Small intestine (tissue), 7 donors: ENCODE results near the gene RANGRF. TPM values are rescaled to one million over a fixed set of nuclear protein-coding genes. Genes with fewer than 3 reads are reported as not detected.

Source experiments
- DNase-seq, 2 donors: peaks; one replicate each; pipeline versions ENCODE4 v3.0.0 to v3.0.0-alpha.2; 2013
- FAIRE-seq: peaks from 2 replicates; lab custom pipeline; 2012; peaks lifted over from hg19 to GRCh38; lab: Jason Lieb, UNC
- H3K27ac ChIP-seq, 3 donors: one replicate each; pipeline ENCODE4 v1.5.1; 2013; ENCODE audit warnings: low read length in 2 of 3, mild to moderate bottlenecking in 2 of 3, control low read depth in 1 of 3, inconsistent platforms in 1 of 3, low read depth in 1 of 3, moderate library complexity in 1 of 3
- H3K27me3 ChIP-seq, 3 donors: one replicate each; pipeline ENCODE4 v1.6.1; 2013; ENCODE audit warnings: low read length in 3 of 3, inconsistent platforms in 1 of 3; ENCODE audit not compliant: control insufficient read depth in 3 of 3, insufficient read depth in 3 of 3
- H3K36me3 ChIP-seq, 3 donors: one replicate each; pipeline ENCODE4 v1.6.1; 2013; ENCODE audit warnings: low read length in 3 of 3, inconsistent platforms in 1 of 3, low read depth in 1 of 3, mild to moderate bottlenecking in 1 of 3, moderate library complexity in 1 of 3; ENCODE audit not compliant: control insufficient read depth in 3 of 3, insufficient read depth in 2 of 3
- H3K4me1 ChIP-seq, 3 donors: one replicate each; pipeline ENCODE4 v1.6.1; 2013; ENCODE audit warnings: low read length in 2 of 3, inconsistent platforms in 1 of 3, low read depth in 1 of 3, mild to moderate bottlenecking in 1 of 3, moderate library complexity in 1 of 3; ENCODE audit not compliant: control insufficient read depth in 3 of 3, insufficient read depth in 2 of 3
- H3K4me3 ChIP-seq, 3 donors: one replicate each; pipeline ENCODE4 v1.5.1; 2013; ENCODE audit warnings: low read length in 3 of 3, control low read depth in 1 of 3, inconsistent platforms in 1 of 3, low read depth in 1 of 3, mild to moderate bottlenecking in 1 of 3, moderate library complexity in 1 of 3
- H3K9me3 ChIP-seq, 2 donors: one replicate each; pipeline ENCODE4 v1.6.1; 2013; ENCODE audit warnings: low read depth in 1 of 2, low read length in 1 of 2; ENCODE audit not compliant: control insufficient read depth in 2 of 2, insufficient read depth in 1 of 2
- WGBS, 3 donors: extraction: QIAGEN DNeasy Blood & Tissue Kit; methylation state at CpG; one replicate each; pipeline ENCODE4 v1.1.7; 2013; 5-methylcytosine and 5-hydroxymethylcytosine counted together
- polyA plus RNA-seq, 4 donors: library from polyadenylated mRNA; stranded (reverse) in 3 of 4; unstranded in 1 of 4; fragments of 200-250 nt in 3 of 4; fragments of 120-200 nt in 1 of 4; gene quantifications; one replicate each; pipeline versions ENCODE4 v1.2.1 to v1.2.3, GENCODE V29; 2013
- donor health status: healthy with polysubstance abuse.
- donor health status: control.
- donor health status: control.
- donor health status: Bipolar disorder and iron deficiency.
- donor health status: healthy.

RANGRF gene
- polyA plus RNA-seq, 4 donors: 15.0 to 40.4 (median 24.2) TPM

- no peak overlapping the region for H3K4me3 ChIP-seq
- H3K27ac ChIP-seq: no peak overlapping the region
- H3K4me1 ChIP-seq: peaks cover 0 to 17% (median 0%) of the 10 kb centered on the region in 3 donors
- FAIRE-seq: no peak
- 75 to 88% (median 78%) methylated on average over 7 of the region's 7 CpGs for WGBS, 3 donors
- H3K27me3 ChIP-seq: no peaks in the 10 kb centered on the region
- no peaks in the 10 kb centered on the region for H3K36me3 ChIP-seq
- DNase-seq: no peak
- no peaks in the 10 kb centered on the region for H3K9me3 ChIP-seq
Measured at GRCh38 chr17:8277317-8277716, 11.2 kb upstream of the RANGRF start.

- no peak for FAIRE-seq
- Histone ChIP-seq H3K9me3 (no peaks in the 10 kb centered on the region), H3K36me3 (no peaks in the 10 kb centered on the region), H3K4me3 (no peak overlapping the region), H3K4me1 (no peaks in the 10 kb centered on the region), H3K27me3 (no peaks in the 10 kb centered on the region), H3K27ac (no peak overlapping the region)
- 57 to 80% (median 69%) methylated on average over 3 of the region's 3 CpGs for WGBS, 3 donors
- DNase-seq: no peak
Measured at GRCh38 chr17:8282345-8282744, 6.1 kb upstream of the RANGRF start.

- H3K27me3 ChIP-seq: no peaks in the 10 kb centered on the region
- WGBS, 3 donors: 64 to 78% (median 75%) methylated on average over 4 of the region's 4 CpGs
- H3K4me1 ChIP-seq: peaks cover 0 to 5% (median 0%) of the 10 kb centered on the region in 3 donors
- no peaks in the 10 kb centered on the region for H3K9me3 ChIP-seq
- H3K36me3 ChIP-seq: no peaks in the 10 kb centered on the region
- FAIRE-seq (no peak), DNase-seq (no peak)
- H3K4me3 ChIP-seq: no peak overlapping the region
- no peak overlapping the region for H3K27ac ChIP-seq
Measured at GRCh38 chr17:8283356-8283755, 5.1 kb upstream of the RANGRF start.

- WGBS, 3 donors: 84 to 96% (median 89%) methylated on average over 4 of the region's 4 CpGs
- Histone ChIP-seq H3K36me3 (peaks cover 0 to under 1% (median 0%) of the 10 kb centered on the region in 3 donors), H3K4me1 (peaks cover 0 to 6% (median 0%) of the 10 kb centered on the region in 3 donors), H3K4me3 (no peak overlapping the region), H3K27ac (no peak overlapping the region), H3K27me3 (no peaks in the 10 kb centered on the region), H3K9me3 (no peaks in the 10 kb centered on the region)
- FAIRE-seq (no peak), DNase-seq (no peak)
Measured at GRCh38 chr17:8284126-8284525, 4.3 kb upstream of the RANGRF start.

GRCh38 chr17:8285270-8286181 lies 2.9 kb upstream of the RANGRF start:
- peaks cover 0 to 7% (median 0%) of the 10 kb centered on the region in 3 donors for H3K36me3 ChIP-seq
- FAIRE-seq: no peak
- 35 to 61% (median 42%) methylated on average over 10 of the region's 10 CpGs for WGBS, 3 donors
- no peak overlapping the region for H3K27ac ChIP-seq
- DNase-seq: peak in 1 of 2 donors; percentile 38
- no peaks in the 10 kb centered on the region for H3K27me3 ChIP-seq
- H3K4me3 ChIP-seq: no peak overlapping the region
- no peaks in the 10 kb centered on the region for H3K9me3 ChIP-seq
- peaks cover 0 to 9% (median 0%) of the 10 kb centered on the region in 3 donors for H3K4me1 ChIP-seq

GRCh38 chr17:8287651-8288335 lies 677 bp upstream of the RANGRF start:
- no peak for DNase-seq
- Histone ChIP-seq H3K4me3 (peak overlapping the region; percentile 67 to 99 (median 75)), H3K36me3 (peaks cover 0 to 16% (median 0%) of the 10 kb centered on the region in 3 donors), H3K27me3 (no peaks in the 10 kb centered on the region), H3K27ac (peak overlapping the region; percentile 63 to 96 (median 85)), H3K9me3 (no peaks in the 10 kb centered on the region), H3K4me1 (peaks cover 0 to 9% (median 0%) of the 10 kb centered on the region in 3 donors)
- FAIRE-seq: no peak
- 5 to 25% (median 17%) methylated on average over 19 of the region's 19 CpGs for WGBS, 3 donors

- DNase-seq (no peak), FAIRE-seq (no peak)
- H3K27ac ChIP-seq: peak overlapping the region in 1 of 3 donors; percentile 96
- H3K36me3 ChIP-seq: peaks cover 0 to 16% (median 0%) of the 10 kb centered on the region in 3 donors
- no peaks in the 10 kb centered on the region for H3K9me3 ChIP-seq
- WGBS, 3 donors: 5 to 10% (median 9%) methylated on average over 17 of the region's 17 CpGs
- peak overlapping the region; percentile 67 to 99 (median 75) for H3K4me3 ChIP-seq
- H3K4me1 ChIP-seq: peaks cover 0 to 9% (median 0%) of the 10 kb centered on the region in 3 donors
- H3K27me3 ChIP-seq: no peaks in the 10 kb centered on the region
Measured at GRCh38 chr17:8289103-8289397, 580 bp downstream of the RANGRF start.

GRCh38 chr17:8290043-8290442 lies 1.6 kb downstream of the RANGRF start:
- peaks cover 0 to 14% (median 4%) of the 10 kb centered on the region in 3 donors for H3K4me1 ChIP-seq
- DNase-seq (no peak), FAIRE-seq (no peak)
- peaks cover 0 to 16% (median 0%) of the 10 kb centered on the region in 3 donors for H3K36me3 ChIP-seq
- no peaks in the 10 kb centered on the region for H3K27me3 ChIP-seq
- no peaks in the 10 kb centered on the region for H3K9me3 ChIP-seq
- H3K4me3 ChIP-seq: no peak overlapping the region
- WGBS, 3 donors: 59 to 67% (median 65%) methylated on average over 3 of the region's 3 CpGs
- no peak overlapping the region for H3K27ac ChIP-seq
